Breast epithelium (tissue), 4 donors: ENCODE measurements around the gene DNAJC16. TPM values are rescaled to one million over a fixed set of nuclear protein-coding genes. Genes with fewer than 3 reads are reported as not detected.

ENCODE experiments used
- DNase-seq, 2 donors: peaks; one replicate each; pipeline ENCODE4 v3.0.0-alpha.2; 2019; ENCODE audit warnings: low spot score in 2 of 2
- H3K27ac ChIP-seq, 2 donors: fragments of 200-600 bp; sonication (generic) in 1 of 2; one replicate each; pipeline ENCODE4 v1.5.1; 2016 to 2019; ENCODE audit warnings: mild to moderate bottlenecking in 1 of 2
- H3K27me3 ChIP-seq, 2 donors: fragments of 200-600 bp; sonication (generic) in 1 of 2; one replicate each; pipeline versions ENCODE4 v1.5.1 to v1.6.0; 2017 to 2019; ENCODE audit warnings: control low read depth in 1 of 2, mild to moderate bottlenecking in 1 of 2
- H3K36me3 ChIP-seq: fragments of 200-600 bp; one replicate; pipeline ENCODE4 v1.5.1; 2019
- H3K4me1 ChIP-seq, 2 donors: fragments of 200-600 bp; sonication (generic); one replicate each; pipeline ENCODE4 v1.5.1; 2016 to 2019; ENCODE audit warnings: control low read depth in 1 of 2
- H3K4me3 ChIP-seq, 3 donors: fragments of 200-600 bp; sonication (generic); 1 replicate in 2 of 3; 2 replicates in 1 of 3; pipeline ENCODE4 v1.5.1; 2016 to 2019; ENCODE audit warnings: mild to moderate bottlenecking in 3 of 3, moderate library complexity in 2 of 3
- H3K9me3 ChIP-seq, 2 donors: fragments of 200-600 bp; sonication (generic) in 1 of 2; one replicate each; pipeline ENCODE4 v1.5.1; 2016 to 2019; ENCODE audit warnings: control low read depth in 1 of 2
- POLR2A ChIP-seq: fragments of 450-650 bp; IDR thresholded peaks from one replicate; pipeline ENCODE4 v1.6.1; 2016; ENCODE audit warnings: antibody characterized with exemption, mild to moderate bottlenecking, moderate library complexity
- POLR2AphosphoS5 ChIP-seq, 3 donors: sonication (generic); formaldehyde crosslinking; IDR thresholded peaks; one replicate each; pipeline ENCODE4 v1.6.1; 2017; ENCODE audit warnings: antibody characterized with exemption in 3 of 3
- intact Hi-C: fragments of 100-400 bp; cut with DNase I; formaldehyde crosslinking; loops from one replicate; pipeline ENCODE4 v1.15.1; 2023; ENCODE audit warnings: low total_unique reads
- total RNA-seq, 3 donors: library from RNA; depleted of rRNA; stranded (reverse); fragments of >200 nt; gene quantifications; one replicate each; pipeline ENCODE4 v1.1.0, GENCODE V29; 2016
- TF ChIP-seq, protein P1 (sequence below), 3 donors: fragments of 450-650 bp; IDR thresholded peaks; one replicate each; pipeline ENCODE4 v1.5.1; 2016 to 2017; ENCODE audit warnings: antibody characterized with exemption in 3 of 3, mild to moderate bottlenecking in 3 of 3, moderate library complexity in 3 of 3

The DNAJC16 gene
- total RNA-seq, 3 donors from 2014 or later = 14.1 to 30.4 (median 21.0) TPM

DNA sequence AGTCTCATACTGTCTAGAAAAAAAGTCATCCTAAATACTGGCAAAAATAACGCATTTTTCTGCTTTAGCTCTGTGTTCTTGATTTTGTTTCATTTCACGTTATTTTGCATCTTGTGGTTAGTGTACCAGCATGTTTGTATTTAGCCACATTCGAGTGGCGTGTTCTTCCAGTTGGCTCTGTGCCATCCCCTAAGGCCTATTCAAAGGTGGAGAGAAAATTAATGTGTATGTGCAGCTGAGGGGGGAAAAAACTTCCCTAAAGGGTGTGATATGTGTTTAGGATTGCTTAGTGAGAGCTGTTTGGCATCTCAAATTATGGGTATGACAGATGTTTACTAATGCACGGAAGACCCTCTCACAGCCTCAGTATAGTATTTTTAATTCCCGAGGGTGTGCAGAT lies 12.1 kb downstream of the DNAJC16 start:
- Histone ChIP-seq H3K9me3 (no peaks in the 10 kb centered on the region), H3K4me3 (no peak overlapping the region), H3K27me3 (no peaks in the 10 kb centered on the region), H3K36me3 (peaks cover 5% of the 10 kb centered on the region), H3K4me1 (no peaks in the 10 kb centered on the region), H3K27ac (no peak overlapping the region)
- TF ChIP-seq, protein P1, sequence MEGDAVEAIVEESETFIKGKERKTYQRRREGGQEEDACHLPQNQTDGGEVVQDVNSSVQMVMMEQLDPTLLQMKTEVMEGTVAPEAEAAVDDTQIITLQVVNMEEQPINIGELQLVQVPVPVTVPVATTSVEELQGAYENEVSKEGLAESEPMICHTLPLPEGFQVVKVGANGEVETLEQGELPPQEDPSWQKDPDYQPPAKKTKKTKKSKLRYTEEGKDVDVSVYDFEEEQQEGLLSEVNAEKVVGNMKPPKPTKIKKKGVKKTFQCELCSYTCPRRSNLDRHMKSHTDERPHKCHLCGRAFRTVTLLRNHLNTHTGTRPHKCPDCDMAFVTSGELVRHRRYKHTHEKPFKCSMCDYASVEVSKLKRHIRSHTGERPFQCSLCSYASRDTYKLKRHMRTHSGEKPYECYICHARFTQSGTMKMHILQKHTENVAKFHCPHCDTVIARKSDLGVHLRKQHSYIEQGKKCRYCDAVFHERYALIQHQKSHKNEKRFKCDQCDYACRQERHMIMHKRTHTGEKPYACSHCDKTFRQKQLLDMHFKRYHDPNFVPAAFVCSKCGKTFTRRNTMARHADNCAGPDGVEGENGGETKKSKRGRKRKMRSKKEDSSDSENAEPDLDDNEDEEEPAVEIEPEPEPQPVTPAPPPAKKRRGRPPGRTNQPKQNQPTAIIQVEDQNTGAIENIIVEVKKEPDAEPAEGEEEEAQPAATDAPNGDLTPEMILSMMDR (IDR thresholded peaks at IDR 0.05) = no peak
- no peak for TF ChIP-seq POLR2A
- TF ChIP-seq POLR2AphosphoS5 (IDR thresholded peaks at IDR 0.05) = no peak
- no peak for DNase-seq
- intact Hi-C loops = loop anchor here (5.0 to 10.0 kb wide), 2 partner anchors 666 to 1956 kb away; partner anchors contain the start of gene PDPN

DNA sequence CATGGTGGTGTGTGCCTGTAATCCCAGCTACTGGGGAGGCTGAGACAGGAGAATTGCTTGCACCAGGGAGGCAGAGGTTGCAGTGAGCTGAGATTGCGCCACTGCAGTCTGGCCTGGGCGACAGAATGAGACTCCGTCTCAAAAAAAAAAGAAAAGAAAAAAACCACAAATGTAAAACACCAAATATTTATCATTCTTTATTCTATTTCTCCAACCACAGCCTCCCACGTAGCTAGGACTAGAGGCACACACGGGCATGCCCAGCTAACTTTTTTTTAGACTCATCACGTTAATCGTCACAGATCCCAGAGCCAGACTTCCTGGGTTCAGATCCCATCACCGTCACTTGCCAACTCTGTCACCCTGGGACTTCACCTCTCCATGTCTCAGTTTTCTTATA lies 13.5 kb downstream of the DNAJC16 start:
- DNase-seq = no peak
- Histone ChIP-seq H3K36me3 (peaks cover 11% of the 10 kb centered on the region), H3K9me3 (no peaks in the 10 kb centered on the region), H3K4me1 (no peaks in the 10 kb centered on the region), H3K4me3 (no peak overlapping the region), H3K27ac (no peak overlapping the region), H3K27me3 (no peaks in the 10 kb centered on the region)
- intact Hi-C loops = no loop called here
- TF ChIP-seq POLR2A (no peak), POLR2AphosphoS5 (IDR thresholded peaks at IDR 0.05) (no peak)
- TF ChIP-seq, protein P1 (IDR thresholded peaks at IDR 0.05) = no peak

DNA sequence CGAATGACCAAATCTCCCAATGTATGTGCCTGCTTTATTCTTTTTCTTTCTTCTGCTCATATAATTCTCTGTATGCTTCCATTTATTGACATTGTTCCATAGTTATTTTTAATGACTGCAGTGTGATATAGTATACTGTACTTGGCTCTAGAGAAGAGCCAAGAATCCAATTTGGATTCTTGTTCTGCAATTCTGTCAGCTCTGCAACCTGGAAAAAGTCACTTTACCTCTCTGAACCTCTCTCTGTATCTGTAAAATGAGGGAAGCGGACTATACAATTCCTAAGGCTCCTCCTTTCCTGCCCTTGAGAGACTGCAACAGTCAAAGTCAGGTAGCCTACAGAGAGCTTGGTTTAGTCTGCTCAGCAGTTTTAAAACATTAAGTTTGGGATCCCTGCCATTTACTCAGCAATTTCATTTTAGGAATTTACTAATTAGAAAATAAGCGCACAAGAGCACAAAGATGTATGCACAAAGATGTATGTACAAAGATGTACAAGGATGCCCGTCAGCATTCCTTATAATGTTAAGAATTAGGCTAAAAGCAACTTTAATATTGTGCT lies 14.7 kb downstream of the DNAJC16 start:
- TF ChIP-seq, protein P1 (IDR thresholded peaks at IDR 0.05) = no peak
- TF ChIP-seq POLR2A (no peak), POLR2AphosphoS5 (IDR thresholded peaks at IDR 0.05) (no peak)
- no peaks in the 10 kb centered on the region for H3K9me3 ChIP-seq
- no peaks in the 10 kb centered on the region for H3K4me1 ChIP-seq
- H3K36me3 ChIP-seq = peaks cover 11% of the 10 kb centered on the region
- H3K27me3 ChIP-seq = no peaks in the 10 kb centered on the region
- H3K4me3 ChIP-seq = no peak overlapping the region
- H3K27ac ChIP-seq = no peak overlapping the region
- intact Hi-C loops = no loop called here
- no peak for DNase-seq

DNA sequence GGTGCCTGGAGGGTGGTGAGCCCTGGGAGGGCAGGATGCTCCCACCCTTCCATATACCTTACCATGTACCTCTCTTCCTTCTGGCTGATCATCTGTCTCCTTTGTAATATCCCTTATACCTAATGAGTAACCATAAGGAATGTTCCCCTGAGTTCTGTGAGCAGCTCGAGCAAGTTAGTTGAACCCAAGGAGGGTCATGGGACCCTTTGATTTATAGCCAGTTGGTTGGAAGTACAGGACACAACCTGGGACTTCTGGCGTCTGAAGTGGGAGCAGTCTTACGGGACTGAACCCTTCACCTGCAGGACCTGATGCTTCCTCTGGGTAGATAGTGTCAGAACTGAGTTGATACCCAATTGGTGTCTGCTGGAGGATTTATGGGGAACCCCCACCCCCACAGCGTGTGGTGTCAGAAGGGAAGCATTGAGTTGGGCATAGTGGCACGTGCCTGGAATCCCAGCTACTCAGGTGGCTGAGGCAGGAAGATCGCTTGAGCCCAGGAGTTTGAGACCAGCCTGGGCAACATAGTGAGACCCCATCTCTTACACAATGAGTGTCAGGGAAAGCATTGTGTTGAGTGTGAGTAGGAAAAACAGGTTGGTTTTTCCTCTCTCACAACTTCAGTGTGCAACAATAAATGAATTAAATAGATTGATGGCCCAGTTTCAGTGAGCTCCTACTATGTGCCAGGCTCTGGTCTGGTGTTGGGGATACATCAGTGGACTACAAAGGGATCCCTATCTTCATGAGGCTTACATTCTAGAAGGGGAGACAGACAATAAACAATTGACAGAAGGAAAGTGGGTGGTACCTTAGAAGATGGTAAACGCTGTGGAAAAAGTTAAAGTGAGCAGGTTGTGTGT lies 16.0 kb downstream of the DNAJC16 start:
- H3K27me3 ChIP-seq = no peaks in the 10 kb centered on the region
- H3K27ac ChIP-seq = no peak overlapping the region
- H3K36me3 ChIP-seq = peaks cover 11% of the 10 kb centered on the region
- no peaks in the 10 kb centered on the region for H3K9me3 ChIP-seq
- TF ChIP-seq, protein P1 (IDR thresholded peaks at IDR 0.05) = no peak
- no peak for TF ChIP-seq POLR2AphosphoS5 (IDR thresholded peaks at IDR 0.05)
- TF ChIP-seq POLR2A = no peak
- H3K4me3 ChIP-seq = no peak overlapping the region
- no peak for DNase-seq
- no peaks in the 10 kb centered on the region for H3K4me1 ChIP-seq
- intact Hi-C loops = no loop called here

DNA sequence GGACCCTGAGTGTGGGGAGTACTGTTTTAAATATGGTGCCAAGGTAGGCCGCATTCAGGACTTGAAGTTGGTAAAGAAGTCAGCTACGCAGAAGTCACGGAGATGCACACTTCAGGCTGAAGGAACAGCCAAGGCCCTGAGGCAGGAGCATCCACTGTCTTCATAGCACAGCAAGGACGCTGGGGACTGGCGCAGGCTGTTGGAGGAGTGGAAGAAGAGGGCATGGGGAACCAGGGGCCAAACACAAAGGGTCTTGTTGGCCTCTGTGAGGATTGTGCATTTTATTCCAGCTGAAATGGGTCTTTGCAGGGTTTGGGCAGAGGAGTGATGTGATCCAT lies 16.6 kb downstream of the DNAJC16 start:
- H3K4me1 ChIP-seq = no peaks in the 10 kb centered on the region
- intact Hi-C loops = no loop called here
- peaks cover 11% of the 10 kb centered on the region for H3K36me3 ChIP-seq
- no peak for DNase-seq
- TF ChIP-seq, protein P1 (IDR thresholded peaks at IDR 0.05) = no peak
- TF ChIP-seq POLR2AphosphoS5 (IDR thresholded peaks at IDR 0.05) (no peak), POLR2A (no peak)
- H3K9me3 ChIP-seq = no peaks in the 10 kb centered on the region
- H3K27ac ChIP-seq = no peak overlapping the region
- no peaks in the 10 kb centered on the region for H3K27me3 ChIP-seq
- H3K4me3 ChIP-seq = no peak overlapping the region
